T-helper 2 cell treated with Interferon-gamma antibody and Interleukin-4, amounts not matched to agents 100 ng/mL and 5 ng/mL, for 36 hours (primary cell): Measurements from ENCODE around the gene CYP19A1. TPM values are rescaled to one million over a fixed set of nuclear protein-coding genes. Genes with fewer than 3 reads are reported as not detected.

Experiments
- intact Hi-C: fragments of 100-400 bp; cut with micrococcal nuclease; formaldehyde crosslinking; loops from one replicate; pipeline ENCODE4 v1.15.1; 2023
- total RNA-seq: library from RNA; stranded (reverse); gene quantifications from 2 replicates; pipeline ENCODE4 v1.2.3, GENCODE V29; 2022

Gene CYP19A1
- total RNA-seq, 1 donor from 2014 or later, result 0.75 TPM

GRCh38 chr15:51327081-51327480, 11.3 kb downstream of the CYP19A1 start:
- intact Hi-C loops, result no loop called here

- intact Hi-C loops, result no loop called here
Measured at GRCh38 chr15:51325167-51325566, 13.2 kb downstream of the CYP19A1 start.

- intact Hi-C loops, result no loop called here
Measured at GRCh38 chr15:51323749-51324148, 14.6 kb downstream of the CYP19A1 start.

- intact Hi-C loops, result no loop called here
Measured at GRCh38 chr15:51322621-51323296, 15.6 kb downstream of the CYP19A1 start.

DNA sequence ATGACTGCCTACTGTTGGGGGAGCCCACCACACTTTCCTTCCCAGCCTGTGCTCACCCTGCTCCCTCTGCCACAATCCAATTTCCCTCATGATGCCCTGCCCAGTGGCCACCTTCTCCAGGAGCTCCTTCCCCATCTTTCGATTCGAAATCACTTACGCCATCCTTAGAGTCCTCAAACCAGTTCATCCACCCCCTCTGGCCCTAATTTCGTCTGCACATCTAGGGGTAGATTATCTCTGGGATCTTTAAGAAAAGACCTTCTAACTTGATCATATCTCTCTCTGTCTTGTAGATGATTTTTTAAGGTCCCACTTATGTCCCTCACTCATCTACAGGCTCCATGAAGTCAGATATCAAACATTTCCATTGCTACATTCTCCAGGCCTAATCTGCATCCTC, 17.1 kb downstream of the CYP19A1 start:
- intact Hi-C loops, result no loop called here

DNA sequence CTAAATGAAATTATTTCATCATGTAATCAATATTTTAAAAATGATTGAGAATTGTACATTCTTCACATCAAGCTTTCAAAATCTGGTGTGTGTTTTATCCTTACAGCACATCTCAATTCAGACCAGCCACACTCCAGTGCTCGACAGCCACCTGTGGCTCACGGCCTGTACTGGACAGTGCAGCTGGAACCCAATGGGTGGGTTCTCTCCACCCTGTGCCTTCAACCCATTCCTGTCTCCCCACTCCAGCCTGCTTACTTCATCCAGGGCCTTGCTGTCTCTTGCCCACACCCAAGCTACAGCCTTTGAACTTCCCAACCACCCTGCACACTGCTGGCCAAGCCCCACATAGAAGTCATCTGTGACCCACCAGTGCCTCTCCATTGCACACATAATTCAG, 17.6 kb downstream of the CYP19A1 start:
- intact Hi-C loops, result no loop called here

- intact Hi-C loops, result no loop called here
Measured at GRCh38 chr15:51319539-51319938, 18.9 kb downstream of the CYP19A1 start.

DNA sequence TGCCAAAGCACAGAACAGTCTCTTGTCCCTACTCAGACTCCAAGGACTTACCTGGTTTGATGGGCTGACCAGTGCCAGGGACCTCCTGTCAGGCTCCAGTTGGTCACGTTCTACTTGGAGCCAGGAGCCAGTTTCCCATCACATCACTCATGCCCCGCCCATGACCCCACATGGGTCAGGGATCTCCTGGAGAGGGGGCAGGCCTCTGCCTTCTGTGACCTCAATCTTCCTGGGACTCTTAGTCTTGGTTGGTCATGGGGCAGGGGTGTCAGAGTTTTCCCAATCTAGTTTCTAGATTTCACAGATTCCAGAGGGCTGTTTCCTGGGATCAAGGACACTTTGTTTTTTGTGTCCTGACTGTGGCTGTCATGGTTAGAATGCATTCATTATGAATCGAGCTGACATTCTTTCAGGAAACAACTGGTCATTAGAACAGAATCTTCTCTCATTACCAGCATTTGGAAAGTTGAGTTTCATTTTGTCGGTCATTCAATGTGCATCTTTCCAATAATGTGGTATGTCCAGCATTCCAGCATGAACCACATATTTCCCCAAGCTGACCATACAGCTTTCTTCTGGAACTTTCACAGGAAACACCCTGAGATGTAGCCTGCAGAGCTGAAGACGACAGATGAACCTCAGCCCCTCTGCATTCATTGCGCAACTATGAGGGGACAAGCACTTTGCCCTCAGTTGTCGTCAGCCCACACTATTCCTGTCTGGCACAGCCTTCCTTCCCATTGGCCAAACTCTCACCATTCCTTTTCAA, 19.8 kb downstream of the CYP19A1 start:
- intact Hi-C loops, result no loop called here

DNA sequence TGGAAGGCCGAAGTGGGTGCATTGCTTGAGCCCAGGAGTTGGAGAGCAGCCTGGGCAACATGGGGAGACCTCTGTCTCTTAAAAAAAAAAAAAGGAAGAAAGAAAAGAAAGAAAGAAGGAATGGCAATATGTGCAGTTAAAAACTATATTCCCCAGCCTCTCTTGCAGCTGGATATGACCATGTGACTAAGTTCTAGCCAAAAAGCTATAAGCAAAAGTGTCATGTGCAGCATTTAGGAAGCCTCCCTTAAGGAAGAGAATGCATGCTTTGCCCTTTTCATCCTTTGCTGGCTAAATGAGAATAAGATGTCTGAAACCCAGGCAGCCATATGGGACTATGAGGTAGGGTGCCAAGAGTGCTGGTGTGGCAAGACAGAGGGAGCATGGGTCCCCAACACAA, 21.8 kb downstream of the CYP19A1 start:
- intact Hi-C loops, result no loop called here

- intact Hi-C loops, result no loop called here
Measured at GRCh38 chr15:51315726-51316125, 22.7 kb downstream of the CYP19A1 start.

DNA sequence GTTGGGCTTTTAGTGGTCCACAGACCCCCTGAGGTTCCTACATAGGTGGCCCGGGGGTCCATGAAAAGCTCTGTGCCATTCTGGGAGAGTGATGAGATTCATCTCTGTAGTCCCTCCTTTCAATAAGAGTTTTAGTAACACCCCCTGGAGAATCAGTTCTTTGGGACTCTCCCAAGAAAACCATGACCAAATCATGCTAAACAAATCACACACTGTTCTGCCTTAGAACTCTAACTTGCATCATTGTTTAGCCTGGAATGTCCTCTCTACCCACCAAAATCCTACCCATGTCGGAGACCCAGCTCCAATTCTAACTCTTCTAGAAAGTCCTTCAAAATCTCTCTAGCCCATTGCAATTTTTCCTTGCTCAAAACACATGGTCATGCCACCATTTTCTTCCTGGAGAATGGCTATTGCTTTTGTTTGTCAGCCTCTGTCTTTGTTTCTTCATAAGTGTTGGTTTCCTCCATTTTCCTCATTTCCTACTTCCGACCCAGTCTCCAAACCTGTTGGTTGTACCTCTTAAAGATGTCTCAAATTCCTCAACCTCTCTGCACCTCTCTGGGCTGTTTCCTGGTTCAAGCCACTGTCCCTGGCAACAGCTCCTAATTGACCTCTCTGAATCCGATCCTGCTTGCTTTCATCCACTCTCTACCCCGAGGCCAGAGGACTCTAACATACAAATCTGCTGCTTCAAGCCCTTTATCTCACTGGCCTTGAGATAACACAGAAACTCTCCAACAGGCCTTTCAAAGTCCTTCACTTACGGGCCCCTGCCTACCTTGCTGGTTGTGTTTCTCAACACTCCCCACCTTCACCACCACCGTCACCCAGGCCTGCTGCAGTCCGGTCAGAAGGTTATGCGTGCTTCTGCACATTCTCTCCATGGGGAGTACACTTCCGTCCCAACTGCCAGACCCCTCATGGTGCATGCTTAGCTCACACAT, 23.7 kb downstream of the CYP19A1 start:
- intact Hi-C loops, result no loop called here

DNA sequence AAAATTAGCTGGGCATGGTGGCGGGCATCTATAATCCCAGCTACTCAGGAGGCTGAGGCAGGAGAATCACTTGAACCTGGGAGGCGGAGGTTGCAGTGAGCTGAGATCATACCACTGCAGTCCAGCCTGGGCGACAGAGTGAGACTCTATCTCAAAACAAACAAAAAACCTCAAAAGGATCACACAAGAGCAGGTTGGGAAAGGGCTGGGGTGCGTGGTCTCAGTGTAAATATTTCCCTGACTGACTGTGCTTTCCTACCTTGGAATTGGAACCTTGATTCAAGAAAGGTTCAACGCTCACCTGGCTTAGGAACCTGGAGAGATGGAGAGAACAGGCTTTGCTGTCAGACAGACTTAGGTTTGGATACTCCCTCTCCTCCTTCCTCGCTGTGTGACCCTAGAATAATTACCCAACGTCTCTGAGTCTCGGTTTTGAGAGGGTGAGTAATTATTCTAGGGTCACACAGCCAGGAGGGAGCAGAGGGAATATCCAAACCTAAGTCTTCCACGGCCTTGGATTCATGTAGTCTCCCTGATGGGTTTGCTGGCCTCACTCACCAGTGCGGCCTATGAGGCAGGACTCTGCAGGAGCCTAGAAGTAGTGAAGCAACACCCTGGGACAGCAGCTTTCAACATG, 24.6 kb downstream of the CYP19A1 start:
- intact Hi-C loops, result no loop called here

DNA sequence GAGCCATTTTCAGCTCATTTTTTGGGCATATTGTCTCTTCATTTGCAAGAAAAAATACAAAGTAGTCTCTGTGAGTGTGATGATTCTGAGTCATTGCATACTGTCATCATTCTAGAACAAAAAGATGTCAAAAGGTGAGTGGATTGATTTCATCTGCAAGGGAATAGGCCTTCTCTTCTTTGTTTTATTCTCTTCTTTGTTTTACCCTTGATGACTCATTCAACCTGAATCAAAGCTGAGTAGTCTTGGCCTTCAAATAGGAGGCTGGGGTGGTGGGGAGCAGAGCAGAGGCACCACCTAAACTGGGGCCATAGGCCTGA, 25.4 kb downstream of the CYP19A1 start:
- intact Hi-C loops, result no loop called here

GRCh38 chr15:51312166-51313073, 26.0 kb downstream of the CYP19A1 start:
- intact Hi-C loops, result no loop called here

GRCh38 chr15:51311510-51311909, 26.9 kb downstream of the CYP19A1 start:
- intact Hi-C loops, result no loop called here

DNA sequence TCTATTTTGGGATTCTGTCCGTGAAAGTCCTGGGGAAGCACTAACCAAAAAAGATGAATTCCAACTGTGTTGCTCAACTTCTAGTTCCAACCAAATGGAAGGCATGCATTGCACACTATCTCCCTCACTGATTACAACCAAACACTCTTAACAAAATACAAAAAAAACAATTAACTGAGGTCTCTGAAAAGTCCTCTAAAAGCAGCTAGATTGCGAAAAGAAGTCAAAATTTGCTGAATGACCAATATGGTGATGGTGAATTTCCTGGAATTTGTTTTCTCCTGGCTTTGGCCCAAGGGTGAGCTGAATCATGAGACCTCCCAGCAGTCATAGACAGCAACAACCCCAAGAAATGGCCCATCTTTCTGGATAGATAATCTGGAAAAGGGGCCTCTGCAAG, 28.3 kb downstream of the CYP19A1 start:
- intact Hi-C loops, result no loop called here

DNA sequence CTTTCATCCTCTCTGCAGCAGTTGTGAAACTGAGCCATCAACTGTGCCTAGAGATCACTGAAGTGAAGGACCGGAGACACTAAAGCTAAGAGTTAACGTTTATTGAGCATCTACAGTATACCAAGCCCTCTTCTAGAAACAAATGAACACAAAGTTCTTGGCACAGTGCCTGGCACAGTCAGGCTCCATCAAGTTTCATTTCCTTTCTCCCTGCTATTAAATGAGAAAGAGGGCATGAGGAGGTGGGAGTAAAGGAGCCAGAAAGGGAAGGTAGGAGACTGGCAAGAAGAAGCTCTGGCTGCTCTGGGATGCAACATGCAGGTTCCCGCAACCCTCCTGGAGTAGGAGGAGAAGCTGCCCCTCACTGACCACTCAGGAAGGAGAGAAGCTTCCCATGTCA, 30.6 kb downstream of the CYP19A1 start:
- intact Hi-C loops, result no loop called here

DNA sequence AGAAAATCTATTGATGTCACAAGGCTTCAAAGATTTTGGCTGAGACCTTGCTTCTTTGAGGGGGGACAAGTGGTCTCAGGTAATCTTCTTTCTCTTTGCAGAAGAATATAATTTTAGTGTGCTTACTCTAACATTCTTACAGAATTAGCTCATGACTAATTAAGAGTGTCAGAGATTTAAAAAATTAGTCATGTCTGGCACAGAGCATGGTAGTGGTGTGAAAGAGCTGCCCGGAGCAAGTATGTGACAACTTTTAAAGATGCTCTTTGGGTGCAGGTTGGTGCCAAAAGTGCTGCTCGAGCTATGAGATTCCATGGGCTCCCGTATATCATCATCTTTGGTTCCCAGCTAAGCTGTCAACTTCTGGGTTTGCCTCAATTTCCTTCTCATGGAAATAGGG, 31.1 kb downstream of the CYP19A1 start:
- intact Hi-C loops, result no loop called here

GRCh38 chr15:51303462-51303980, 34.9 kb downstream of the CYP19A1 start:
- intact Hi-C loops, result no loop called here

- intact Hi-C loops, result no loop called here
Measured at GRCh38 chr15:51302480-51302879, 35.9 kb downstream of the CYP19A1 start.
